LNCaP clone FGC (cell line): Measurements from ENCODE around the gene TMPRSS5.

Experiments
- DNase-seq: peaks from one replicate; pipeline ENCODE4 v3.0.0-alpha.2; 2011; ENCODE audit warnings: low read depth
- H3K4me3 ChIP-seq: 2 replicates; pipeline ENCODE4 v1.5.1; 2011; ENCODE audit warnings: mild to moderate bottlenecking, low read depth, low read length, control low read depth
- TF ChIP-seq, protein P1 (sequence below): IDR thresholded peaks from 2 replicates; pipeline ENCODE4 v1.5.1; 2012; ENCODE audit warnings: mild to moderate bottlenecking; ENCODE audit not compliant: control insufficient read depth, insufficient read depth; ENCODE audit errors: extremely low read depth

TMPRSS5 gene

DNA sequence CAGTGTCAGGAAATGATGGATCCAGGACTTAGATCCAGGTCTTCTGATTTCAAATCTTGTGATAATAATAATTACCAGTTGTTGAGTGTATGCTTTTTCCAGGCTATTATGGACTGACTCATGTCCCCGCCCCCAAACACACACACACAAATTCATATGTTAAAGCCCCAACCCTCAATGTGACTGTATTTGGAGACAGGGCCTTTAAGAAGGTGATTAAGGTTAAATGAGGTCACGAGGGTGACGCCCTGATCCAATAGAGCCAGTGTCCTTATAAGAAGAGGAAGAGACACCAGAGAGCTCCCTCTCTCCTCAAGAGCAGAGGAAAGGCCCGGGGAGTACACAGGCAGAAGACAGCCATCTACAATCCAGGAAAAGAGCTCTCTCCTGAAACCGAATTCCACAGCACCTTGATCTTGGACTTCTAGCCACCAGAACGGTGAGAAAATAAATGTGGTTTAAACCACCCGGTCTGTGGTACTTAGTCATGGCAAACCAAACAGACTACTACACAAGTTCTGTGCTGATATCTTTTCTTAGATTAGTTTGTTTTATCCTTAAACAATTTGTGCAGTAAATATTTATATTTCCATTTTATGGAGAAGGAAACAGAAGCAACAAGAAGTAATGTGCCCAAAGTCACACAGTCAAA lies 8.2 kb downstream of the TMPRSS5 start:
- peak; percentile 1 for DNase-seq
- H3K4me3 ChIP-seq = no peak overlapping the region
- TF ChIP-seq, protein P1, sequence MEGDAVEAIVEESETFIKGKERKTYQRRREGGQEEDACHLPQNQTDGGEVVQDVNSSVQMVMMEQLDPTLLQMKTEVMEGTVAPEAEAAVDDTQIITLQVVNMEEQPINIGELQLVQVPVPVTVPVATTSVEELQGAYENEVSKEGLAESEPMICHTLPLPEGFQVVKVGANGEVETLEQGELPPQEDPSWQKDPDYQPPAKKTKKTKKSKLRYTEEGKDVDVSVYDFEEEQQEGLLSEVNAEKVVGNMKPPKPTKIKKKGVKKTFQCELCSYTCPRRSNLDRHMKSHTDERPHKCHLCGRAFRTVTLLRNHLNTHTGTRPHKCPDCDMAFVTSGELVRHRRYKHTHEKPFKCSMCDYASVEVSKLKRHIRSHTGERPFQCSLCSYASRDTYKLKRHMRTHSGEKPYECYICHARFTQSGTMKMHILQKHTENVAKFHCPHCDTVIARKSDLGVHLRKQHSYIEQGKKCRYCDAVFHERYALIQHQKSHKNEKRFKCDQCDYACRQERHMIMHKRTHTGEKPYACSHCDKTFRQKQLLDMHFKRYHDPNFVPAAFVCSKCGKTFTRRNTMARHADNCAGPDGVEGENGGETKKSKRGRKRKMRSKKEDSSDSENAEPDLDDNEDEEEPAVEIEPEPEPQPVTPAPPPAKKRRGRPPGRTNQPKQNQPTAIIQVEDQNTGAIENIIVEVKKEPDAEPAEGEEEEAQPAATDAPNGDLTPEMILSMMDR = no peak

DNA sequence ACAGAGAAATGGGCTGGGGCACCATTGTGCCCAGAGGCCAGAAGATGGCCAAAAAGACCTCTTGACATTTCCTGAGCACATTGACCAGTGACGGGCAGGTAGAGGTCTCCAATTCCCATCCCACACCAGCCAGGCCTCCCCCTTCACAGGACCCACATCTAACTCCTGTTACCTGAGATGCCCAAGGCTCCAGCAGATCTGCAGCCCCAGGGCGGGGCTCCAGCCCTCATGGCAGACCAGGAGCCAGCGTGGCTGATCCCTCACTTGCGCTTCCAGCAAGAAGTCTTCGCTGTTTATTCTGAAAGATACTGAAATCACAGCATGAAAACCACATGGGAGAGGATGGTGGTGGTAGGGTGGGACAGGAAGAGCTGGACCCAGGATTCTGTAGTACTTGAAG lies 9.0 kb downstream of the TMPRSS5 start:
- H3K4me3 ChIP-seq = no peak overlapping the region
- no peak for DNase-seq
- TF ChIP-seq, protein P1 = no peak

DNA sequence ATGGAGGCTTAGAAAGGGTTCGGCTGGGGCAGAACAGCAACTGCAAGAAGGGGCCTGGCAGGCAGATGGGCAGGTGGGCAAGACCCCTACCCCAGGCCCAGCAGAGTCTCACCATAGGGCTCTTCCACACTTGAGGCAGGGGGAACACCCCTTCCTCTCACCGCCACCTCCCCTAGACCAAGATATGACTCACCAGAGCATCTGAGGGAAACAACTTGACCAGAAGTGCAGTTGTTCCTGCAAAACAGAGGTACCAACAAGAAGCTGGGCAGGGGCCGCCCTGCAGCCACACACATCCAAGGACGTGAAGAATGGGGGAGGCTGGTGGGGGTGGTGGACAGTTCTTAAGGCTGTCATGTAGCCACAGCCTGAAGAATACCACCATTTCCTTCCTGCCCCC lies 10.9 kb downstream of the TMPRSS5 start:
- TF ChIP-seq, protein P1 = no peak
- no peak overlapping the region for H3K4me3 ChIP-seq
- no peak for DNase-seq

DNA sequence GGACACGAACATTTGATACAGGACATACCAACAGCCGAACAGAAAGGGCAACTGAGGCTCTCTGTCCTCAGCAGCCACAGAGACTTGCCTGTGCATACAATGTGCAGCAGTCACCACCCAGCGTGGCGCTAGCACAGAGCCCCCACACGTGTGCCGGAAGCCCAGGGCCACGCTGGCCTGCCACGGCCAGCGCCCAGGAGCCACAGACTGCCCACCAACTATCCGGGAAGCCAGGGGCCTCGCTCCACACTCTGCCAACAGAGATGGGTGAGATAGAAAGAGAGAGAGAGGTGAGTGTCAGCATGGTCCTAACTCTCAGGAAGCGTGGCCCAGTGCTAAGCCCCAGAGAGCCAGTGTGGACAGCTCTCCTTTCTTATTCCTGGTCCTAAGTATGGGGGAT lies 11.7 kb downstream of the TMPRSS5 start:
- TF ChIP-seq, protein P1 = no peak
- DNase-seq = no peak
- no peak overlapping the region for H3K4me3 ChIP-seq

DNA sequence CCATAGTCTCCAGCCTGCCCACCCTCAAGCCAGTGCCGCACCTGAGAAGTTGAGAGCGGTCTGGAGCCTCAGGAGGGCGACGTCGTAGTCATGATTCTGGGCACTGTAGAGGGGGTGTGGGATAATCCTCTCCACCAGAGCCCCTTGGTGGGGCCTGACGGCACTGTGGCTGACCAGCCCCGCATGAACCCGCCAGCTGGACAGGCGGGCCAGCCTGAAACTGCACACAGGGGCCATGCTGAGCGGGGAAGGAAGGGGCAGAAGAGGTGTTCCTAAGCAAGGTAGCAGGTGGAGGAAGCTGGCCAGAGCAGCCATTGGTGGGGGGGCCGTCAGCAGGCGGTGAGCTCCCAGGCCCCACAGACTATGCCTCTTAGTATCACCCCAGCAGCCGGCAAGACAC lies 13.1 kb downstream of the TMPRSS5 start:
- TF ChIP-seq, protein P1 = no peak
- H3K4me3 ChIP-seq = no peak overlapping the region
- DNase-seq = no peak

DNA sequence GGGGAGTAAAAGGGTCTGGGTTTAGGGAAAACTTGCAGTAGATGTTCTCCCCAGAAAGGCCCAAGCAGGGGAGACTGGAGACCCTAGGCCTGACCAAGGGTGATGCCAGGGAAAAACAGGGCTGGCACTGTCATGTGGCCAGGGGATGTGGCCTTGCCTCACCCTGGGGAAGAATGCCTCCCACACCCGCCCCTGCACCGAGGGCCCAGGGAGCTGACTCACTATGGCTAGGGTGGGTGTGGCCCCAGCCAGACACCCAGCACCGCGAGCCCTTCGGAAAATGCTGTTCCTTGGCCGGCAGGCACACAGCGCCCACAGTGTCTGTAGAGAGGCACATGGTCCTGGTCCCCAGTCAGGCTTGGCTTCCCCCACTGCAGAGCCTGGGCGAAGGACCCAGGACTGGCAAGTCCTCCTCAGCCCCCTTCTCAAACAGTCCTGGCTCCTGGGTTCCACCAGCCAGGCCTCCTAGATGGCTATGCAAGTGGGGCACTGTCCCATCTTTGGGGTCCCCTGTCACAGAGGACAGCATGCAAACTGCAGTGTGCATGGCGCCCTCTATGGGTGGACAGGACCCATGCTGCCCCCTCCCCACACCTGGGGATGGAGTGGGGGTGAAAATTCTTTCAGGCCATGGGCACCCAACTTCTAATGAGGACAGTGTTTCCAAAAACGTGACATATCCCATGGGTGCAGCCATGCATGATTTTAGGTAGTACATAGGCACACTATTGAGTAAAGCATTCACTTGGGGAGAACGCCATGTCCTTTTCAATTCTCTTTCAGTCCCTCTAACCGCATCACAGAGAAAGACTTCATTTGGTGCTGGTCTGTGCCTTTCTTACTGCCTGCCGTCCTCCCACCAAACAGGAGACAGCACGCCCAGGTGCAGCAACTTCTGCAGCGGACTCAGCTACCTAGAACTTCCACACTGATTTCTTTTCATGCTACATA lies 15.2 kb downstream of the TMPRSS5 start:
- TF ChIP-seq, protein P1 = peak; percentile 50
- H3K4me3 ChIP-seq = no peak overlapping the region
- DNase-seq = no peak
